Putamen (tissue), 1 donor: ENCODE measurements around the gene DNASE2B.

Source experiments
- DNase-seq: peaks from one replicate; pipeline ENCODE4 v3.0.0-alpha.2; 2016; ENCODE audit warnings: low spot score

DNASE2B gene

DNA sequence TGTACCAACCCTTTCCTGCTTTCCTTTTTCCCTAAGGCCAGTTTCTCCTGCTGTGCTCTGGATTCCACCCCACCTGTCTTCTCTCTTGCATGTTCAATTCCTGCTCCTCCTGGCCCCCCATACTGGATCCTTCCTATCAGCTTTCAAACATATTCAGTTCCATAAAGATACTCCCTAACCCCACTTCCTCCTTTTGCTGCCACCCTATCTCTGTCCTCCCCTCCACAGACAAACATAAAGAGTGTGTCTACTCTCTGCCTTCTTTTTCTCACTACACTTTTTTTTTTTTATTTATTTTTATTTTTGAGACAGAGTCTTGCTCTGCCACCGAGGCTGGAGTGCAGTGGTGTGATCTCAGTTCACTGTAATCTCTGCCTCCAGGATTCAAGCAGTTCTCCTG lies 63.8 kb downstream of the DNASE2B start:
- DNase-seq: no peak
